Liver (tissue), 3 donors: ENCODE measurements around the gene SFT2D2.

Experiments
- CTCF ChIP-seq: fragments of 150-350 bp; IDR thresholded peaks from 2 replicates; pipeline ENCODE4 v1.5.1; 2017; ENCODE audit warnings: improper control_type of control experiment, low read depth, low read length; ENCODE audit not compliant: missing input control
- EGR1 ChIP-seq, 2 donors: IDR thresholded peaks; 2 replicates each; pipeline ENCODE4 v1.6.1; 2016 to 2018; ENCODE audit warnings: antibody characterized with exemption in 2 of 2, low read depth in 2 of 2
- FOXA2 ChIP-seq: IDR thresholded peaks from 2 replicates; pipeline ENCODE4 v1.6.1; 2016; ENCODE audit warnings: antibody characterized with exemption
- GABPA ChIP-seq, 2 donors: IDR thresholded peaks in 1 of 2; conservative IDR thresholded peaks in 1 of 2; 2 replicates each; pipeline ENCODE4 v1.6.1; 2016; ENCODE audit warnings: antibody characterized with exemption in 2 of 2, mild to moderate bottlenecking in 1 of 2, moderate library complexity in 1 of 2
- MAX ChIP-seq: IDR thresholded peaks from 2 replicates; pipeline ENCODE4 v1.6.1; 2016; ENCODE audit warnings: antibody characterized with exemption
- TAF1 ChIP-seq: conservative IDR thresholded peaks from 2 replicates; pipeline ENCODE4 v1.6.1; 2016; ENCODE audit warnings: antibody characterized with exemption, mild to moderate bottlenecking
- YY1 ChIP-seq: IDR thresholded peaks from 2 replicates; pipeline ENCODE4 v1.6.1; 2016; ENCODE audit warnings: antibody characterized with exemption, mild to moderate bottlenecking
- TF ChIP-seq, protein P1 (sequence below): IDR thresholded peaks from 2 replicates; pipeline ENCODE4 v1.6.1; 2016; ENCODE audit warnings: antibody characterized with exemption, mild to moderate bottlenecking
- donor health status: healthy.
- donor health status: healthy.

DNA sequence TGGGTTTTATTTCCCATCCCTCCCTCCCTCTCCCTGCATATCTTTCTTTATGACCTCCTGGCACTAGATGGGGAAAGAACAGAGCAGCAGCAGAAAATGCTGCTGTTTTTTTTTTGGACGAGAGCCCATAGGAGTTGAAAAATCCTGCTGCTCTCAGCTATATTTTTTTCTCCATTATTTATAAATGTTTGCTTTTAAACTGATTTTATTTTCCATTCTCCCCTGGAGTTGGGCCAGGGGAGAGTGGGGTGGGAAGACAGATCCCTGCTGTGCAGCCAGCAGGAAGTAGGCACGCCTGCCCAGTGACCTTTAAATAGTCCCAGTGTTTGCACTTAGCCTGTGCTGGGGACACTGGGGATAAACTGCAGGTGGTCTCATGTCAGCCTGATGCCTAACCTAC lies 17.4 kb downstream of the SFT2D2 start:
- TF ChIP-seq GABPA (IDR thresholded peaks at IDR 0.05 in 1 of 2, conservative IDR thresholded peaks at IDR 0.05 in 1 of 2) (no peak), CTCF (no peak), YY1 (no peak), FOXA2 (no peak), TAF1 (no peak), MAX (no peak), EGR1 (IDR thresholded peaks at IDR 0.05; ENCODE audit: low read depth in 2 of 2) (no peak)
- TF ChIP-seq, protein P1, sequence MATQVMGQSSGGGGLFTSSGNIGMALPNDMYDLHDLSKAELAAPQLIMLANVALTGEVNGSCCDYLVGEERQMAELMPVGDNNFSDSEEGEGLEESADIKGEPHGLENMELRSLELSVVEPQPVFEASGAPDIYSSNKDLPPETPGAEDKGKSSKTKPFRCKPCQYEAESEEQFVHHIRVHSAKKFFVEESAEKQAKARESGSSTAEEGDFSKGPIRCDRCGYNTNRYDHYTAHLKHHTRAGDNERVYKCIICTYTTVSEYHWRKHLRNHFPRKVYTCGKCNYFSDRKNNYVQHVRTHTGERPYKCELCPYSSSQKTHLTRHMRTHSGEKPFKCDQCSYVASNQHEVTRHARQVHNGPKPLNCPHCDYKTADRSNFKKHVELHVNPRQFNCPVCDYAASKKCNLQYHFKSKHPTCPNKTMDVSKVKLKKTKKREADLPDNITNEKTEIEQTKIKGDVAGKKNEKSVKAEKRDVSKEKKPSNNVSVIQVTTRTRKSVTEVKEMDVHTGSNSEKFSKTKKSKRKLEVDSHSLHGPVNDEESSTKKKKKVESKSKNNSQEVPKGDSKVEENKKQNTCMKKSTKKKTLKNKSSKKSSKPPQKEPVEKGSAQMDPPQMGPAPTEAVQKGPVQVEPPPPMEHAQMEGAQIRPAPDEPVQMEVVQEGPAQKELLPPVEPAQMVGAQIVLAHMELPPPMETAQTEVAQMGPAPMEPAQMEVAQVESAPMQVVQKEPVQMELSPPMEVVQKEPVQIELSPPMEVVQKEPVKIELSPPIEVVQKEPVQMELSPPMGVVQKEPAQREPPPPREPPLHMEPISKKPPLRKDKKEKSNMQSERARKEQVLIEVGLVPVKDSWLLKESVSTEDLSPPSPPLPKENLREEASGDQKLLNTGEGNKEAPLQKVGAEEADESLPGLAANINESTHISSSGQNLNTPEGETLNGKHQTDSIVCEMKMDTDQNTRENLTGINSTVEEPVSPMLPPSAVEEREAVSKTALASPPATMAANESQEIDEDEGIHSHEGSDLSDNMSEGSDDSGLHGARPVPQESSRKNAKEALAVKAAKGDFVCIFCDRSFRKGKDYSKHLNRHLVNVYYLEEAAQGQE = no peak
